GM23338 (cell line): Measurements from ENCODE around the gene SCAANT1. TPM values are rescaled to one million over a fixed set of nuclear protein-coding genes. Genes with fewer than 3 reads are reported as not detected.

ENCODE experiments used
- ATAC-seq: fragments of 200-7000 bp; cut with Tn5 transposase; 3 replicates; pipeline ENCODE4 v1.9.1; 2020
- DNase-seq: peaks from one replicate; pipeline ENCODE4 v3.0.0-alpha.2; 2015; ENCODE audit warnings: low spot score
- H2AFZ ChIP-seq: fragments of 200-600 bp; sonication (generic); 2 replicates; pipeline ENCODE4 v1.8.0; 2016; ENCODE audit warnings: antibody characterized with exemption, mild to moderate bottlenecking, moderate library complexity
- H3F3A ChIP-seq: fragments of 200-600 bp; sonication (generic); replicated peaks from 2 replicates; pipeline ENCODE4 v1.8.0; 2017; ENCODE audit warnings: antibody characterized with exemption, mixed run types, low read depth
- H3K27ac ChIP-seq: fragments of 200-600 bp; sonication (generic); 2 replicates; pipeline ENCODE4 v1.6.1; 2016; ENCODE audit warnings: low read depth
- H3K27me3 ChIP-seq: fragments of 200-600 bp; sonication (generic); 2 replicates; pipeline ENCODE4 v1.8.0; 2016; ENCODE audit warnings: mild to moderate bottlenecking, mixed run types, moderate library complexity; ENCODE audit not compliant: insufficient read depth
- H3K36me3 ChIP-seq: fragments of 200-600 bp; sonication (generic); 2 replicates; pipeline ENCODE4 v1.8.0; 2016; ENCODE audit warnings: mild to moderate bottlenecking; ENCODE audit not compliant: insufficient read depth
- H3K4me1 ChIP-seq: fragments of 200-600 bp; sonication (generic); 2 replicates; pipeline ENCODE4 v1.8.0; 2016; ENCODE audit warnings: mild to moderate bottlenecking, moderate library complexity; ENCODE audit not compliant: insufficient read depth
- H3K4me2 ChIP-seq: fragments of 200-600 bp; sonication (generic); 2 replicates; pipeline ENCODE4 v1.7.1; 2017; ENCODE audit warnings: mixed run types
- H3K4me3 ChIP-seq: fragments of 200-600 bp; sonication (generic); 2 replicates; pipeline ENCODE4 v1.6.1; 2016; ENCODE audit warnings: mixed run types
- H3K79me2 ChIP-seq: fragments of 200-600 bp; sonication (generic); replicated peaks from 2 replicates; pipeline ENCODE4 v1.8.0; 2017; ENCODE audit warnings: mild to moderate bottlenecking; ENCODE audit not compliant: insufficient read depth
- H3K9me2 ChIP-seq: fragments of 200-600 bp; sonication (generic); 2 replicates; pipeline ENCODE4 v1.8.0; 2017; ENCODE audit not compliant: insufficient read depth
- H4K20me1 ChIP-seq: fragments of 200-600 bp; sonication (generic); replicated peaks from 2 replicates; pipeline ENCODE4 v1.8.0; 2017; ENCODE audit warnings: mild to moderate bottlenecking; ENCODE audit not compliant: insufficient read depth
- H3K27ac Mint-ChIP-seq: 2 replicates; pipeline ENCODE4 v1.8.0; 2020; ENCODE audit warnings: inconsistent platforms, mild to moderate bottlenecking, moderate library complexity, mixed read lengths
- H3K27me3 Mint-ChIP-seq: 3 replicates; pipeline ENCODE4 v1.8.0; 2022; ENCODE audit warnings: low read depth, mild to moderate bottlenecking, moderate library complexity, mixed read lengths, inconsistent platforms; ENCODE audit not compliant: insufficient read depth, poor library complexity
- H3K36me3 Mint-ChIP-seq: 3 replicates; pipeline ENCODE4 v1.8.0; 2021; ENCODE audit warnings: low read depth, mild to moderate bottlenecking, inconsistent platforms, moderate library complexity, mixed read lengths
- H3K4me1 Mint-ChIP-seq: 3 replicates; pipeline ENCODE4 v1.8.0; 2020; ENCODE audit warnings: mild to moderate bottlenecking, inconsistent platforms, mixed read lengths
- H3K4me3 Mint-ChIP-seq: 3 replicates; pipeline ENCODE4 v1.8.0; 2021; ENCODE audit warnings: moderate library complexity, mild to moderate bottlenecking, inconsistent platforms, mixed read lengths
- H3K9me3 Mint-ChIP-seq: 3 replicates; pipeline ENCODE4 v1.8.0; 2020; ENCODE audit warnings: moderate library complexity, mild to moderate bottlenecking, inconsistent platforms, mixed read lengths
- CREB1 ChIP-seq: fragments of 250-450 bp; sonication (Bioruptor Pico); IDR thresholded peaks from 2 replicates; pipeline ENCODE4 v1.5.0; 2020; ENCODE audit warnings: low read depth, mild to moderate bottlenecking, moderate library complexity
- CTCF ChIP-seq, 2 experiments: fragments of 200-600 bp in 1 of 2; sonication (generic) in 1 of 2; conservative IDR thresholded peaks; 2 replicates each; pipeline versions ENCODE4 v1.5.1 to v1.6.1; 2016 to 2017; ENCODE audit warnings: antibody characterized with exemption in 2 of 2, low read depth in 2 of 2, mild to moderate bottlenecking in 2 of 2, moderate library complexity in 1 of 2
- ETS1 ChIP-seq: IDR thresholded peaks from 2 replicates; pipeline ENCODE4 v1.6.1; 2016; ENCODE audit warnings: antibody characterized with exemption
- EZH2 ChIP-seq: fragments of 200-600 bp; sonication (generic); IDR thresholded peaks from one replicate; pipeline ENCODE4 v1.8.0; 2017; ENCODE audit warnings: antibody characterized with exemption, mild to moderate bottlenecking, low read depth; ENCODE audit not compliant: unreplicated experiment
- EZH2phosphoT487 ChIP-seq: fragments of 200-600 bp; sonication (generic); IDR thresholded peaks from one replicate; pipeline ENCODE4 v1.8.1; 2018; ENCODE audit warnings: antibody characterized with exemption; ENCODE audit not compliant: unreplicated experiment
- JUNB ChIP-seq: IDR thresholded peaks from one replicate; pipeline ENCODE4 v1.6.1; 2016; ENCODE audit warnings: antibody characterized with exemption; ENCODE audit not compliant: unreplicated experiment
- NANOG ChIP-seq: IDR thresholded peaks from 2 replicates; pipeline ENCODE4 v1.6.1; 2016; ENCODE audit warnings: antibody characterized with exemption, borderline replicate concordance
- POLR2AphosphoS5 ChIP-seq: IDR thresholded peaks from 2 replicates; pipeline ENCODE4 v1.6.1; 2016; ENCODE audit warnings: antibody characterized with exemption, low read depth
- REST ChIP-seq: IDR thresholded peaks from one replicate; pipeline ENCODE4 v1.6.1; 2018; ENCODE audit warnings: antibody characterized with exemption; ENCODE audit not compliant: unreplicated experiment
- STAT1 ChIP-seq: IDR thresholded peaks from one replicate; pipeline ENCODE4 v1.6.1; 2016; ENCODE audit warnings: antibody characterized with exemption; ENCODE audit not compliant: unreplicated experiment
- ZNF114 ChIP-seq: fragments of 250-450 bp; sonication (Bioruptor Pico); IDR thresholded peaks from 2 replicates; pipeline ENCODE4 v1.5.0; 2020; ENCODE audit warnings: mild to moderate bottlenecking, moderate library complexity
- ZNF331 ChIP-seq: fragments of 250-450 bp; sonication (Bioruptor Pico); IDR thresholded peaks from 2 replicates; pipeline ENCODE4 v1.5.0; 2020; ENCODE audit warnings: low read depth, mild to moderate bottlenecking, moderate library complexity
- ZNF462 ChIP-seq: fragments of 250-450 bp; sonication (Bioruptor Pico); IDR thresholded peaks from 2 replicates; pipeline ENCODE4 v1.5.0; 2020; ENCODE audit warnings: mild to moderate bottlenecking, moderate library complexity
- polyA plus RNA-seq: library from polyadenylated mRNA; unstranded; fragments of >200 nt; fragmentation: Nextera tagmentation; extraction: Ambion mirVana; gene quantifications from 2 replicates; pipeline ENCODE4 v1.2.1, GENCODE V29; 2016
- total RNA-seq: library from RNA; depleted of rRNA; stranded (reverse); fragments of >200 nt; shearing (Covaris generic); gene quantifications from 2 replicates; pipeline ENCODE4 v1.2.3, GENCODE V29; 2014

SCAANT1 gene
- total and polyA plus RNA-seq, 2 experiments from 2014 or later = 1.2 TPM; not detected in 1

GRCh38 chr3:63926309-63926708 lies 14.1 kb upstream of the SCAANT1 start:
- ATAC-seq (no peak), DNase-seq (no peak)
- Histone ChIP-seq H4K20me1 (peaks cover 6% of the 10 kb centered on the region), H3K4me2 (no peak overlapping the region), H3K9me2 (no peaks in the 10 kb centered on the region; the same call in 1 of the 2 replicates), H3F3A (no peaks in the 10 kb centered on the region), H3K79me2 (peaks cover 35% of the 10 kb centered on the region), H3K27ac (no peak overlapping the region), H3K36me3 (0 out of 2 replicates have a peak, but pooled peaks cover 4% of the 10 kb centered on the region), H3K4me3 (no peak overlapping the region), H2AFZ (no peak overlapping the region), H3K4me1 (no peaks in the 10 kb centered on the region), H3K27me3 (no peaks in the 10 kb centered on the region)
- peaks cover 50% of the 10 kb centered on the region for H3K36me3 Mint-ChIP-seq
- peaks cover 13% of the 10 kb centered on the region for H3K4me1 Mint-ChIP-seq
- no peak overlapping the region for H3K27ac Mint-ChIP-seq
- H3K27me3 Mint-ChIP-seq = peaks cover 3% of the 10 kb centered on the region
- peaks cover 28% of the 10 kb centered on the region for H3K9me3 Mint-ChIP-seq
- TF ChIP-seq POLR2AphosphoS5 (no peak), ZNF114 (no peak), CTCF (conservative IDR thresholded peaks at IDR 0.05; ENCODE audit: low read depth in 2 of 2) (no peak; a peak in 1 of 4 replicates), ETS1 (no peak), STAT1 (no peak), NANOG (no peak), EZH2phosphoT487 (no peak), REST (no peak), JUNB (no peak), ZNF331 (no peak), ZNF462 (no peak), EZH2 (no peak), CREB1 (CRISPR knock-in tag) (no peak)
- no peak overlapping the region for H3K4me3 Mint-ChIP-seq
